Liver (tissue), 3 donors: ENCODE data around the gene IER2.

Experiments
- CTCF ChIP-seq: fragments of 150-350 bp; IDR thresholded peaks from 2 replicates; pipeline ENCODE4 v1.5.1; 2017; ENCODE audit warnings: improper control_type of control experiment, low read depth, low read length; ENCODE audit not compliant: missing input control
- GABPA ChIP-seq, 2 donors: IDR thresholded peaks in 1 of 2; conservative IDR thresholded peaks in 1 of 2; 2 replicates each; pipeline ENCODE4 v1.6.1; 2016; ENCODE audit warnings: antibody characterized with exemption in 2 of 2, mild to moderate bottlenecking in 1 of 2, moderate library complexity in 1 of 2
- HNF4A ChIP-seq, 2 donors: conservative IDR thresholded peaks; 2 replicates each; pipeline ENCODE4 v1.6.1; 2016; ENCODE audit warnings: antibody characterized with exemption in 2 of 2, mild to moderate bottlenecking in 2 of 2
- JUND ChIP-seq, 2 donors: IDR thresholded peaks; 2 replicates each; pipeline ENCODE4 v1.6.1; 2016; ENCODE audit warnings: antibody characterized with exemption in 2 of 2
- REST ChIP-seq: IDR thresholded peaks from 2 replicates; pipeline ENCODE4 v1.6.1; 2016; ENCODE audit warnings: antibody characterized with exemption, mild to moderate bottlenecking
- TAF1 ChIP-seq: conservative IDR thresholded peaks from 2 replicates; pipeline ENCODE4 v1.6.1; 2016; ENCODE audit warnings: antibody characterized with exemption, mild to moderate bottlenecking
- ZBTB33 ChIP-seq: IDR thresholded peaks from 2 replicates; pipeline ENCODE4 v1.6.1; 2016; ENCODE audit warnings: antibody characterized with exemption
- donor health status: healthy.
- donor health status: healthy.

- TF ChIP-seq CTCF: no peak
- no peak for TF ChIP-seq HNF4A (conservative IDR thresholded peaks at IDR 0.05)
- TF ChIP-seq ZBTB33: no peak
- no peak for TF ChIP-seq REST
- no peak for TF ChIP-seq JUND (IDR thresholded peaks at IDR 0.05)
- no peak for TF ChIP-seq TAF1
- TF ChIP-seq GABPA (IDR thresholded peaks at IDR 0.05 in 1 of 2, conservative IDR thresholded peaks at IDR 0.05 in 1 of 2): no peak
These were observed 11.4 kb upstream of the IER2 start for GRCh38 chr19:13138916-13139198.
